Activated CD8-positive, alpha-beta T cell treated with anti-CD3 and anti-CD28 coated beads for 36 hours (primary cell): ENCODE results near the gene BANK1. TPM values are rescaled to one million over a fixed set of nuclear protein-coding genes. Genes with fewer than 3 reads are reported as not detected.

ENCODE experiments used
- ATAC-seq: fragments of 200-7000 bp; cut with Tn5 transposase; one replicate; pipeline ENCODE4 v1.10.0; 2021; ENCODE audit warnings: mild to moderate bottlenecking, moderate library complexity
- CTCF ChIA-PET: fragments of 350-600 bp; sonication (Branson Sonifier 250); formaldehyde crosslinking; loops from one replicate; lab custom pipeline; 2021; ENCODE audit warnings: antibody characterized with exemption; lab: Charles Lee
- POLR2A ChIA-PET: fragments of 350-600 bp; sonication (Branson Sonifier 250); formaldehyde crosslinking; loops from one replicate; lab custom pipeline; 2021; ENCODE audit warnings: antibody characterized with exemption; lab: Charles Lee
- DNase-seq: peaks from one replicate; pipeline ENCODE4 v3.0.0-alpha.2; 2020
- H3K27ac Mint-ChIP-seq: one replicate; pipeline ENCODE4 v1.8.0; 2021; ENCODE audit warnings: mild to moderate bottlenecking, mixed read lengths
- H3K27me3 Mint-ChIP-seq: one replicate; pipeline ENCODE4 v1.8.0; 2021; ENCODE audit warnings: mixed read lengths
- H3K36me3 Mint-ChIP-seq: one replicate; pipeline ENCODE4 v1.8.0; 2021; ENCODE audit warnings: low read depth, mixed read lengths
- H3K4me1 Mint-ChIP-seq: one replicate; pipeline ENCODE4 v1.8.0; 2021; ENCODE audit warnings: low read depth, mixed read lengths
- H3K4me3 Mint-ChIP-seq: one replicate; pipeline ENCODE4 v1.8.0; 2021; ENCODE audit warnings: mild to moderate bottlenecking, moderate library complexity, mixed read lengths
- H3K9me3 Mint-ChIP-seq: one replicate; pipeline ENCODE4 v1.8.0; 2021; ENCODE audit warnings: mixed read lengths
- intact Hi-C: fragments of 100-400 bp; cut with micrococcal nuclease; formaldehyde crosslinking; loops from one replicate; pipeline ENCODE4 v1.10.0; 2022
- total RNA-seq, 2 experiments: library from RNA; stranded (reverse); gene quantifications; one replicate each; pipeline ENCODE4 v1.2.3, GENCODE V29; 2021
- TF ChIP-seq, protein P1 (sequence below): fragments of 200-600 bp; IDR thresholded peaks from one replicate; pipeline ENCODE4 v1.8.0; 2022; ENCODE audit warnings: antibody characterized with exemption, mild to moderate bottlenecking

Gene BANK1
- total RNA-seq, 2 experiments from 2014 or later = 0.09 to 0.34 TPM

DNA sequence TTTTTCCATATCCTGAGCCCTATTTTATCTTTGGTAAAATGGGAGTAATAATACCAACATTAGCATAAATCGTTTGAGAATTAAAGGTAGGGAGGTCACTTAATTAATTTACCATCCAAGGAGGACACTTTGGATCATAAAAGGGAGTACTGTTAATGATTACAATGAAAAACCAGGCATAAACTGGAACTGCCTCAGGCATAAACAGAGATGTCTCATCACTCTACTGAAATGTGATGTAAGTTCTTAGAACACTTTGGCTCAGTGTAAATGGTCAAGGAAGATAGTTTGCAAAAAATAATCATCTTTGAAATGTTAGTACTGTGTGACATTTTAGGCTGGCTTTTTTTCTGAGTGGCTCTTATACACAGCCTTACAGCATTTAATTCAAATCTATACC lies 286.1 kb downstream of the BANK1 start:
- Mint-ChIP-seq H3K9me3 (no peaks in the 10 kb centered on the region), H3K36me3 (no peaks in the 10 kb centered on the region), H3K4me1 (no peaks in the 10 kb centered on the region), H3K4me3 (no peak overlapping the region), H3K27ac (no peak overlapping the region), H3K27me3 (no peaks in the 10 kb centered on the region)
- ATAC-seq (no peak), DNase-seq (no peak)
- TF ChIP-seq, protein P1, sequence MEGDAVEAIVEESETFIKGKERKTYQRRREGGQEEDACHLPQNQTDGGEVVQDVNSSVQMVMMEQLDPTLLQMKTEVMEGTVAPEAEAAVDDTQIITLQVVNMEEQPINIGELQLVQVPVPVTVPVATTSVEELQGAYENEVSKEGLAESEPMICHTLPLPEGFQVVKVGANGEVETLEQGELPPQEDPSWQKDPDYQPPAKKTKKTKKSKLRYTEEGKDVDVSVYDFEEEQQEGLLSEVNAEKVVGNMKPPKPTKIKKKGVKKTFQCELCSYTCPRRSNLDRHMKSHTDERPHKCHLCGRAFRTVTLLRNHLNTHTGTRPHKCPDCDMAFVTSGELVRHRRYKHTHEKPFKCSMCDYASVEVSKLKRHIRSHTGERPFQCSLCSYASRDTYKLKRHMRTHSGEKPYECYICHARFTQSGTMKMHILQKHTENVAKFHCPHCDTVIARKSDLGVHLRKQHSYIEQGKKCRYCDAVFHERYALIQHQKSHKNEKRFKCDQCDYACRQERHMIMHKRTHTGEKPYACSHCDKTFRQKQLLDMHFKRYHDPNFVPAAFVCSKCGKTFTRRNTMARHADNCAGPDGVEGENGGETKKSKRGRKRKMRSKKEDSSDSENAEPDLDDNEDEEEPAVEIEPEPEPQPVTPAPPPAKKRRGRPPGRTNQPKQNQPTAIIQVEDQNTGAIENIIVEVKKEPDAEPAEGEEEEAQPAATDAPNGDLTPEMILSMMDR = no peak
- POLR2A ChIA-PET = no interaction called here
- CTCF ChIA-PET = no interaction called here
- intact Hi-C loops = no loop called here

DNA sequence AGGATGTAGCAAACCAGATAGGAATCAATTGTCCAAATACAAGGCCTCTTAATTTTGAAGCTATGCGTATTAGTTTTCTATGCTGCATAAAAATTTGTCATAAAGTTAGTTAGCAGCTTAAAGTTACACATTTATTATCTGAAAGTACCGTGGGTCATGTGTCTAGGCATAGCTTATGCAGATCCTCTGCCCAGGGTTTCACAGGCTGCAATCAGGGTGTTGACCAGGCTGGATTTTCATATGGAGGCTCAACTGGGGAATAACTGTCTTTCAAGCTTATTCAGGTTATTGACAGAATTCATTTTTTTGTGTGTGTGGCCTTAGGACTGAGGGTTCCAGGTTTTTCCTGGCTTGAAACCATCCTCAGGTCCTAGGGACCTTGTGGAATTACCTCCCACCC lies 289.7 kb downstream of the BANK1 start:
- CTCF ChIA-PET = no interaction called here
- no peak overlapping the region for H3K27ac Mint-ChIP-seq

DNA sequence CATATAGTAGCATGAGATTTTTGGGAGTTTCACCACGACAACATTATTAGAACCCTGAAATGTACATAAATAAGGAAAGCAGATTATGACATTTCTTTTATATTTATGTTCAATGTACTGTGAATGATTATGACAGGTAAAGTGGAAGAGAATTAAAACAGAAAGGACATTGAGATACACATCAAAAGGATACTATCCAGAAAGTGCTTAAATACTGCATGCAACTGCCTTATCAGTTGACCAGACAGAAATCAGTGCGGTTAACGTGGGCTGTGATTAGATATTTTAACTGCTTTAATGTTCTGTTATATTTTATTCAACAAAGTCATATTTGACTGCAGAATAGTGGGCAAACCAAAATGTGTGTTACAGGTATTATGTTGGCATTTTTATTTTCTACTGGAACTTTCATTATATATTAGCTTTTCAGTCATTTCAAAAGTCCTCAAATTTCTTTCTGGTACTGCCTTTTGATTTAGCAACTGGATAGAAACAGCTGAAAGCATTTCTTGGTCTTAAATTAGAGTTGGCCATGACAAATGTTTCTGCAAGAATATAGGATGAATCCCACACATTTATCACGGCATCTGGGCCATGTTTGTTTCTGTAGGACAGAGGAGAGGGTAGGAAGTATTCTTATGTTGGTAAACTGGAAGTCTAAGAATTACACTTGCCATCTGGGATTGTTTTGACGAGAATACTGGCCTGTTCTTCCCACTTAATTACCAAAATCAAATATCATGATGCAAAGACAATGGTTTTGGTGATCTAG lies 299.5 kb downstream of the BANK1 start:
- ATAC-seq = no peak
- intact Hi-C loops = no loop called here

More for the DNA sequence above, 289.7 kb downstream of the BANK1 start:
- DNase-seq (no peak), ATAC-seq (no peak)
- intact Hi-C loops = no loop called here
- no peaks in the 10 kb centered on the region for H3K4me1 Mint-ChIP-seq
- H3K9me3 Mint-ChIP-seq = no peaks in the 10 kb centered on the region
- H3K4me3 Mint-ChIP-seq = no peak overlapping the region
- POLR2A ChIA-PET = interaction anchor here (0.6 kb wide), 1 partner anchor 21 kb away, joined by 3 read pairs; no protein-coding TSS in a partner anchor
- TF ChIP-seq, protein P1 = no peak
- H3K36me3 Mint-ChIP-seq = no peaks in the 10 kb centered on the region
- no peaks in the 10 kb centered on the region for H3K27me3 Mint-ChIP-seq

DNA sequence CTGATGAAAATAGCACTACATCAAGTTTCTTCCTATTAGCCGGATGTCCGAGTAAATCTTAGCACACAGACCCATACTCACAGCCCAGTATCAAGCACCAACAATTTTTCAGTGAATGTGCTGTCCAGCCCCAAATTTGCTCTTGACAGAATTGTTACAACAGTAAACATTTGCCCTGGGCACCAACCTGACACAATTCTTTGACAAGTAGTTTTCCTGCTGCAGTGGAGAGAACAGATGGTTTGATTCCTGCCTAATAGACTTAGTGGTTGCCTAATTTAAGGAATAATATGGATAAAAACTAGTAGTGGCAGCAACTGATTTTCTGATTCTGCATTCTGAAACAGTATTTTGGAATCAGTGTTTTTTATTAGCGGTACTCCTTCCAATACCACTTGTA lies 301.1 kb downstream of the BANK1 start:
- TF ChIP-seq, protein P1 = no peak
- intact Hi-C loops = no loop called here
- POLR2A ChIA-PET = no interaction called here
- no peaks in the 10 kb centered on the region for H3K27me3 Mint-ChIP-seq
- no peak overlapping the region for H3K4me3 Mint-ChIP-seq
- DNase-seq (no peak), ATAC-seq (no peak)
- H3K27ac Mint-ChIP-seq = no peak overlapping the region
- no peaks in the 10 kb centered on the region for H3K36me3 Mint-ChIP-seq
- H3K9me3 Mint-ChIP-seq = no peaks in the 10 kb centered on the region
- CTCF ChIA-PET = no interaction called here
- H3K4me1 Mint-ChIP-seq = no peaks in the 10 kb centered on the region

More for the DNA sequence above, 299.5 kb downstream of the BANK1 start:
- Mint-ChIP-seq H3K36me3 (no peaks in the 10 kb centered on the region), H3K4me1 (no peaks in the 10 kb centered on the region), H3K4me3 (no peak overlapping the region), H3K27ac (no peak overlapping the region), H3K27me3 (no peaks in the 10 kb centered on the region), H3K9me3 (no peaks in the 10 kb centered on the region)
- no peak for DNase-seq
- CTCF ChIA-PET = no interaction called here
- POLR2A ChIA-PET = no interaction called here
- TF ChIP-seq, protein P1 = no peak

DNA sequence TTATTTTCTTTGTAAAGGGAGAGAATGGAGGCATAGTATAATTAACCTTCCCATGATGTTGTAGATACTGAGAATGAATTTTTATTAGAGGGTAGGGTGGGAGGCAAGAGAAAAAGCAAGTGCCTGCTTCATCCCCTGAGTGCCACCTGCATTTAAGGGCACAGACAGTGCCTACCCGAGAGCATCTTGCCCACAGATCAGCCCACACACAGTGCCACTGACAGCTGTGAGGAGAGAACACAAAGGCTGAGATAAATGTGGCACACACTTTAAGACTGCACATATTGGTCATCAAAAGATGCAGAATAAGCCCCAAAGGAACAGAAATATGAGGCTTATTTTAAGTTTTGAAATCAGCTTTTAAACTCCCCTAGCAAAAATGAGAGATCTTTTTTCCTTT lies 304.0 kb downstream of the BANK1 start:
- no peak overlapping the region for H3K4me3 Mint-ChIP-seq
- ATAC-seq (no peak), DNase-seq (no peak)
- no peaks in the 10 kb centered on the region for H3K4me1 Mint-ChIP-seq
- H3K27ac Mint-ChIP-seq = no peak overlapping the region
- ChIA-PET POLR2A (no interaction called here), CTCF (no interaction called here)
- no peaks in the 10 kb centered on the region for H3K36me3 Mint-ChIP-seq
- H3K27me3 Mint-ChIP-seq = no peaks in the 10 kb centered on the region
- intact Hi-C loops = no loop called here
- H3K9me3 Mint-ChIP-seq = no peaks in the 10 kb centered on the region
- TF ChIP-seq, protein P1 = no peak
